Measurements from ENCODE around the gene COCH. TPM values are rescaled to one million over a fixed set of nuclear protein-coding genes. Genes with fewer than 3 reads are reported as not detected.

COCH gene
- total and polyA plus RNA-seq, 2 experiments from 2014 or later, result 1.1 to 1.5 TPM

DNA sequence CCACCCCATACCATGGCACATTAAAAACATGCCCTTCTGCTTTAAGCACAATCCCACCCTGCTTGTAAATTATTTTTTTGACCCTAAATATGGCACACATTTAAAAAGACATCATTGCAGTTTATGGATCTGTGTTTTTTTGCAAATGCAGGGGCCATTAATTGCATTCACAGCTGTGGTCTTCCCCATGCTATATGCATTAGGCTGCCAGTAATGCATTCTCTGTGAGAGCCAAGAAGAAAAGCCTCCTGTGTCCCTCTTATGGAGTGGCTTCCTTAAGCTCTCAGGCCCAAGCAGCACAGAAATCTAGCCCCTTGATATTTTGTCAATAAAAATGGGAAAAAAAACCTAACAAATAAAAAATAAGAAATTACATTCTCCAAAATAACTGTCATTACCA is 20.4 kb upstream of the COCH start:
- TF ChIP-seq, protein P1, sequence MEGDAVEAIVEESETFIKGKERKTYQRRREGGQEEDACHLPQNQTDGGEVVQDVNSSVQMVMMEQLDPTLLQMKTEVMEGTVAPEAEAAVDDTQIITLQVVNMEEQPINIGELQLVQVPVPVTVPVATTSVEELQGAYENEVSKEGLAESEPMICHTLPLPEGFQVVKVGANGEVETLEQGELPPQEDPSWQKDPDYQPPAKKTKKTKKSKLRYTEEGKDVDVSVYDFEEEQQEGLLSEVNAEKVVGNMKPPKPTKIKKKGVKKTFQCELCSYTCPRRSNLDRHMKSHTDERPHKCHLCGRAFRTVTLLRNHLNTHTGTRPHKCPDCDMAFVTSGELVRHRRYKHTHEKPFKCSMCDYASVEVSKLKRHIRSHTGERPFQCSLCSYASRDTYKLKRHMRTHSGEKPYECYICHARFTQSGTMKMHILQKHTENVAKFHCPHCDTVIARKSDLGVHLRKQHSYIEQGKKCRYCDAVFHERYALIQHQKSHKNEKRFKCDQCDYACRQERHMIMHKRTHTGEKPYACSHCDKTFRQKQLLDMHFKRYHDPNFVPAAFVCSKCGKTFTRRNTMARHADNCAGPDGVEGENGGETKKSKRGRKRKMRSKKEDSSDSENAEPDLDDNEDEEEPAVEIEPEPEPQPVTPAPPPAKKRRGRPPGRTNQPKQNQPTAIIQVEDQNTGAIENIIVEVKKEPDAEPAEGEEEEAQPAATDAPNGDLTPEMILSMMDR (IDR thresholded peaks at IDR 0.05; ENCODE audit: low read depth, low read length), result no peak
- Histone ChIP-seq H3K27me3 (no peaks in the 10 kb centered on the region), H3K36me3 (no peaks in the 10 kb centered on the region), H3K4me1 (ENCODE audit: low read depth) (no peaks in the 10 kb centered on the region), H3K27ac (no peak overlapping the region), H3K4me3 (no peak overlapping the region), H3K9me3 (ENCODE audit: low read depth) (no peaks in the 10 kb centered on the region)
- no peak for DNase-seq (ENCODE audit: low read depth in 1 of 2, low spot score in 1 of 2)

DNA sequence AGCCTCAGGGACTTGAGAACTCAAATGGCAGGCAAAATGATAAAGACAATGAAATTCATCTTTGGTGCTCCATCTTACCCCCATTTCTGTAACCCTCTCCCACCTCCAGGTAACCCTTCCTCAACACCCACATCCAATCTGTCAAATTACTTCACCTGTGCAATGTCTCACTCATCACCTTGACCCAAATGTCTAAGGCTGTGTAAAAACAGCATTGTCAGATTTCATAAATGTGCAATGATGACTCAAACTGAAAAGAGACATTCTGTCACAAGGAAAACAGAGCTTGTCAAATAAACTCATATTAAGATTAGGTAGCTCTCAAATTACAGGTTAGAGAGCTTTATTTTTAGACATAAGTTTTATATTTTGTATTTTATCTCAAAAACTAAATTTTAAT is 19.9 kb upstream of the COCH start:
- Histone ChIP-seq H3K4me1 (ENCODE audit: low read depth) (no peaks in the 10 kb centered on the region), H3K9me3 (ENCODE audit: low read depth) (no peaks in the 10 kb centered on the region), H3K36me3 (no peaks in the 10 kb centered on the region), H3K4me3 (no peak overlapping the region), H3K27ac (no peak overlapping the region), H3K27me3 (no peaks in the 10 kb centered on the region)
- TF ChIP-seq, protein P1 (IDR thresholded peaks at IDR 0.05; ENCODE audit: low read depth, low read length), result no peak
- no peak for DNase-seq (ENCODE audit: low read depth in 1 of 2, low spot score in 1 of 2)

DNA sequence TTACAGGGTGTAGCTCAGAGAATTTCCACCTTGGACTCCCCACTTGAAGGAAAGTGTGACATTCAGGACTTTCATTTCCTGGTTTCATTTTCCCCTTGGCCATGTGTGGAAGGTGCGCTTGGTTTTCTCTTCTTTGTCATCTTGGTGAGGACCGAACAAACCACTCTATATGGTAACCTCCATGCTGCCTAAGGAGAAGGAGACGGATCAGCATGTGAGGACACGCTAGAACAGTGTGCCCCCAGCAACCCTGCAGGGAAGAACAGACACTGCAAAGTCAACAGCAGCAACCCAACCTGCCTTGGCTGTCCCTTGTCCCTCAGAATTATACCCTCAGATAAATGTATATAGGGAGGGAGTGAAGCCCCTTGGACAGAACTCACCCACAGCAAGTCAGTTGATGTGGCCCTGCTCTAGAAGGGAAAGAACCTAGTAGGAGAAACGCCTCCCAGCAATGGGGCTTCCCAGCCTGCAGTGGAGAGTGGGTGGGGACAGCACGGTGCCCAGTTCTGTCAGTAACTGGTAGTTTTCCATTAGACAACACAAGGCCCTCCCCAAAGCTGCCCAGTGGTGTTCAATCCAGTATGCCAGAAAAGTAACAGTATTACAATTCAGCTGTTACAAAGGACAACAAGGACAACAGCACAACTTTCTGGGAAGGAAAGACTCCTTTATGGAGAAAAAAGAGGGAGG is 18.9 kb upstream of the COCH start:
- Histone ChIP-seq H3K4me1 (ENCODE audit: low read depth) (no peaks in the 10 kb centered on the region), H3K36me3 (no peaks in the 10 kb centered on the region)

DNA sequence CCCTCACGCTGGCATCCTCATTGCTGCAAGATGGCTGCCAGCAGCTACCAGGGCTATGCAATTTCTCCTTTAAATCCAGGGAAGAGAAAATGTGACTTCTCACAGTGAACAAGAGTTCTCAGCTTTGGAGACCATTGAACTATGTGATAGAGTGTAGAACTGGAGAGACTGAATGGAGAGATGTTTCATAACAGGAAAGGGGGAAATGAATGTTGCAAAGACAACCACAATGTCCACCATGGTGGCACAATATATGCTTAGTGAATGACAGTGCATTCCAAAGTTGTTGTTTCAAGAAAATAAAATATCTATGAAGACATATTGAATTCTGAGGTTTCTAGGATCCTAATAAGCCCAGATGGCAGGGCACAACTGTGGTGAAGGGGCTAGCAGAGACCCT is 13.2 kb upstream of the COCH start:
- DNase-seq (ENCODE audit: low read depth in 1 of 2, low spot score in 1 of 2), result no peak
- Histone ChIP-seq H3K9me3 (ENCODE audit: low read depth) (no peaks in the 10 kb centered on the region), H3K4me1 (ENCODE audit: low read depth) (no peaks in the 10 kb centered on the region), H3K27me3 (no peaks in the 10 kb centered on the region), H3K4me3 (no peak overlapping the region), H3K36me3 (no peaks in the 10 kb centered on the region), H3K27ac (no peak overlapping the region)
- TF ChIP-seq, protein P1 (IDR thresholded peaks at IDR 0.05; ENCODE audit: low read depth, low read length), result no peak

More for the DNA sequence above, 18.9 kb upstream of the COCH start:
- no peaks in the 10 kb centered on the region for H3K9me3 ChIP-seq (ENCODE audit: low read depth)
- no peak overlapping the region for H3K27ac ChIP-seq
- TF ChIP-seq, protein P1 (IDR thresholded peaks at IDR 0.05; ENCODE audit: low read depth, low read length), result no peak
- H3K27me3 ChIP-seq, result no peaks in the 10 kb centered on the region
- DNase-seq (ENCODE audit: low read depth in 1 of 2, low spot score in 1 of 2), result no peak
- no peak overlapping the region for H3K4me3 ChIP-seq

DNA sequence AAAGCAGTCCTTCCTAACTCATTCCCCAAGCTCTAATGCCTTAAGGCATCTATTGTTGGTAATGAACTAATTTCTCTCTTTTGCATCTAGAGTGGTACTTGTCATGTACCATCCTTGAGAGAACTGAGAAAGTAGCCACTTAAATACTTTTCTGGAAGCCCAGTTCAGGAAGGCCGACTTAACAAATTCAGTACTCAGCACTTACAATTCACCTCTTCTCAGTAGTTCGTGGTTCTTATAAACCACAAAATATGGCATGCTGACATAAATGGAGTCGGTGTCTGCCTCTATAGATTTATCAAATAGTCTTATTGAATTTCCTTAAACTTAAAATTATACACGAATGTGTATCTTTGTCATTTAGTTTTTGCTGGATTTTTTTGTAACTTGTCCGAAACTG is 9.4 kb upstream of the COCH start:
- H3K27ac ChIP-seq, result no peak overlapping the region
- TF ChIP-seq, protein P1 (IDR thresholded peaks at IDR 0.05; ENCODE audit: low read depth, low read length), result no peak
- no peaks in the 10 kb centered on the region for H3K4me1 ChIP-seq (ENCODE audit: low read depth)
- H3K36me3 ChIP-seq, result no peaks in the 10 kb centered on the region
- H3K27me3 ChIP-seq, result no peaks in the 10 kb centered on the region
- H3K4me3 ChIP-seq, result no peak overlapping the region
- no peak for DNase-seq (ENCODE audit: low read depth in 1 of 2, low spot score in 1 of 2)
- H3K9me3 ChIP-seq (ENCODE audit: low read depth), result no peaks in the 10 kb centered on the region

All from cardiac muscle cell (in vitro differentiated cells and primary cell).